HEK293 (cell line): ENCODE measurements around the gene DLG2.

Experiments used
- BCL6B ChIP-seq: fragments of 450-650 bp; formaldehyde crosslinking; IDR thresholded peaks from 2 replicates; pipeline ENCODE4 v1.5.1; 2017; ENCODE audit warnings: missing biosample characterization, missing genetic modification characterization
- KLF17 ChIP-seq: fragments of 450-650 bp; formaldehyde crosslinking; IDR thresholded peaks from 2 replicates; pipeline ENCODE4 v1.5.1; 2016; ENCODE audit warnings: missing biosample characterization, missing genetic modification characterization
- SETDB1 ChIP-seq: IDR thresholded peaks from one replicate; pipeline ENCODE4 v1.6.1; 2017; ENCODE audit warnings: mild to moderate bottlenecking, low read length, moderate library complexity, mixed read lengths; ENCODE audit not compliant: insufficient read length
- YY1 ChIP-seq: fragments of 450-650 bp; formaldehyde crosslinking; IDR thresholded peaks from 2 replicates; pipeline ENCODE4 v1.5.1; 2018; ENCODE audit warnings: missing biosample characterization, missing genetic modification characterization
- ZBTB8A ChIP-seq: fragments of 450-650 bp; formaldehyde crosslinking; IDR thresholded peaks from 2 replicates; pipeline ENCODE4 v1.5.1; 2016; ENCODE audit warnings: missing biosample characterization, missing genetic modification characterization
- ZNF140 ChIP-seq: fragments of 450-650 bp; formaldehyde crosslinking; IDR thresholded peaks from 2 replicates; pipeline ENCODE4 v1.5.1; 2016; ENCODE audit warnings: missing biosample characterization, missing genetic modification characterization
- ZNF24 ChIP-seq: fragments of 450-650 bp; formaldehyde crosslinking; IDR thresholded peaks from 2 replicates; pipeline ENCODE4 v1.5.1; 2016; ENCODE audit warnings: missing biosample characterization, missing genetic modification characterization
- ZNF548 ChIP-seq: fragments of 450-650 bp; formaldehyde crosslinking; IDR thresholded peaks from 2 replicates; pipeline ENCODE4 v1.5.1; 2016; ENCODE audit warnings: missing biosample characterization, missing genetic modification characterization
- ZNF610 ChIP-seq: fragments of 450-650 bp; formaldehyde crosslinking; IDR thresholded peaks from 2 replicates; pipeline ENCODE4 v1.5.1; 2016; ENCODE audit warnings: missing biosample characterization, missing genetic modification characterization, borderline replicate concordance
- ZNF76 ChIP-seq: fragments of 450-650 bp; formaldehyde crosslinking; IDR thresholded peaks from 2 replicates; pipeline ENCODE4; 2016; ENCODE audit warnings: low read depth, missing biosample characterization, missing genetic modification characterization, borderline replicate concordance
- ZNF776 ChIP-seq: fragments of 450-650 bp; formaldehyde crosslinking; IDR thresholded peaks from 2 replicates; pipeline ENCODE4 v1.5.0; 2017; ENCODE audit warnings: missing biosample characterization, missing genetic modification characterization, borderline replicate concordance
- ZSCAN30 ChIP-seq: fragments of 450-650 bp; IDR thresholded peaks from 2 replicates; pipeline ENCODE4 v1.5.1; 2018; ENCODE audit warnings: missing biosample characterization, mild to moderate bottlenecking, missing genetic modification characterization, moderate library complexity
- ZXDB ChIP-seq: fragments of 450-650 bp; formaldehyde crosslinking; IDR thresholded peaks from 2 replicates; pipeline ENCODE4 v1.5.1; 2016; ENCODE audit warnings: missing biosample characterization, missing genetic modification characterization
- TF ChIP-seq, protein P1 (sequence below): fragments of 450-650 bp; formaldehyde crosslinking; IDR thresholded peaks from 2 replicates; pipeline ENCODE4 v1.5.1; 2016; ENCODE audit warnings: missing biosample characterization, missing genetic modification characterization

DNA sequence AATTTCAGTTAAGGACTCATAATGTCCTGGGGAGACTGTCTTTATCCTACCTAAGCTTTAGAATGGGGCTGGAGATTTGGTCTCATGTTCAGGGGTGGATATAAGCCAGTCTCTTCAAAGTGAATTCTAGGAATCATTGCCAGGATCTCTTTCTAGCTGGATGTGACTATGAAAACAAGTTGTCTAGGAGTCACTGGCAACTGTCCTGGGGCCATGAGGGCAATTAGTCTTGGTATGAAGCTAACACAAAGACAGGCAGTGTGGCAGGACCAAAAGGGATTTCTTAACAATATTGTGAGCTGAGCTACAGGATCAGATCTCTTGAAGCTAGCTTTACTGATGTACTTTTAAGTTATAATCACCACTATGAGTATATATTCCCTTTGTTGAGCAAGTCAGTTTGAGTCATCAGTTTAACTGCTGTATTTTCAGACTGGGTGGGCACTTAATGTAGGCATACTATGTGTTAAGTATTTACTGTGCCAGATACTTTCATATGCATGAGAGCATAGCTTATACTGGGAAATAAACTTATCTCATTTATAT, 1951.0 kb downstream of the DLG2 start:
- TF ChIP-seq, protein P1, sequence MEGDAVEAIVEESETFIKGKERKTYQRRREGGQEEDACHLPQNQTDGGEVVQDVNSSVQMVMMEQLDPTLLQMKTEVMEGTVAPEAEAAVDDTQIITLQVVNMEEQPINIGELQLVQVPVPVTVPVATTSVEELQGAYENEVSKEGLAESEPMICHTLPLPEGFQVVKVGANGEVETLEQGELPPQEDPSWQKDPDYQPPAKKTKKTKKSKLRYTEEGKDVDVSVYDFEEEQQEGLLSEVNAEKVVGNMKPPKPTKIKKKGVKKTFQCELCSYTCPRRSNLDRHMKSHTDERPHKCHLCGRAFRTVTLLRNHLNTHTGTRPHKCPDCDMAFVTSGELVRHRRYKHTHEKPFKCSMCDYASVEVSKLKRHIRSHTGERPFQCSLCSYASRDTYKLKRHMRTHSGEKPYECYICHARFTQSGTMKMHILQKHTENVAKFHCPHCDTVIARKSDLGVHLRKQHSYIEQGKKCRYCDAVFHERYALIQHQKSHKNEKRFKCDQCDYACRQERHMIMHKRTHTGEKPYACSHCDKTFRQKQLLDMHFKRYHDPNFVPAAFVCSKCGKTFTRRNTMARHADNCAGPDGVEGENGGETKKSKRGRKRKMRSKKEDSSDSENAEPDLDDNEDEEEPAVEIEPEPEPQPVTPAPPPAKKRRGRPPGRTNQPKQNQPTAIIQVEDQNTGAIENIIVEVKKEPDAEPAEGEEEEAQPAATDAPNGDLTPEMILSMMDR (tag by site-specific recombination), result no peak
- TF ChIP-seq ZNF24 (tag by site-specific recombination) (no peak), ZXDB (tag by site-specific recombination) (no peak), ZNF548 (tag by site-specific recombination) (no peak), ZSCAN30 (tag by site-specific recombination) (no peak), ZNF610 (tag by site-specific recombination) (no peak), SETDB1 (no peak), ZNF776 (tag by site-specific recombination) (no peak), KLF17 (tag by site-specific recombination) (no peak), BCL6B (tag by site-specific recombination) (no peak), ZBTB8A (tag by site-specific recombination) (no peak), ZNF76 (no peak), YY1 (tag by site-specific recombination) (no peak), ZNF140 (no peak)
